Loucy (cell line): ENCODE measurements around the gene CABP2.

Experiments used
- EZH2phosphoT487 ChIP-seq: fragments of 200-600 bp; IDR thresholded peaks from 2 replicates; pipeline ENCODE4 v1.6.1; 2018; ENCODE audit warnings: antibody characterized with exemption, mild to moderate bottlenecking, moderate library complexity, borderline replicate concordance
- TF ChIP-seq, protein P1 (sequence below): fragments of 200-600 bp; sonication (generic); conservative IDR thresholded peaks from 2 replicates; pipeline ENCODE4 v1.5.1; 2014; ENCODE audit warnings: mild to moderate bottlenecking, antibody characterized with exemption, low read length

DNA sequence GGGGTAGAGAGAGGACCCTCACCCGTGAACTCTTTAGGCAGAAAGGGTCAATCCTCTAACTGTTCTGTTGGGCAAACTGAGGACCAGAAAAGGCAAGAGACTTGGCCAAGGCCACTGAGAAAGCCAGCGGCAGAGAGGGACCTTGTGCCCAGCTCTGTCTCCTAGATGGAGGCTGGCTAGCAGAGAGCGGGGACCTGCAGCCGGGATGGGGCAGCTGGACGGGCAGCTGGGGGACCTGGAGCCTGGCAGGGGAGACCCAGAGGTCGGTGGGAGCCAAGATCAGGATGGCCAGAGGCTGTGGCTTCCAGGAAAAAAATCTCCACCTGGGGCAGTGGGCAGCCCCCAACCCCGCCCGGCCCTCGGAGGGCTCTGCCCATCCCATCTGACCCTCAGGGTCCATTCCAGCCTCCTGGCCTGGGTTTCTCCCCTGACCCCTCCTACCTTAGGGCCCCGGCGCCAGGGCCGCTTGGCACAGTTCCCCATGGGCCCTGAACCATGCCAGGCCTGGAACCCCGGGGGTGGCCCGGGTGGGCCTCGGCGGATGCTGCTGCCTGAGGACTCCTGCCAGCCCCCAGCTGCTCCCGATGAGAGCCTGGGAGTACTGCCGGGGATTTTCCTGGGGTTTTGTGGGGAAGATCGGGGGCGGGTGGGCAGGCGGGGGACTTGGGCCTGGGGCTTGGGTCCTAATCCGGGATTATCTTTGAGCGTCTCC, at the start of gene CABP2:
- TF ChIP-seq, protein P1, sequence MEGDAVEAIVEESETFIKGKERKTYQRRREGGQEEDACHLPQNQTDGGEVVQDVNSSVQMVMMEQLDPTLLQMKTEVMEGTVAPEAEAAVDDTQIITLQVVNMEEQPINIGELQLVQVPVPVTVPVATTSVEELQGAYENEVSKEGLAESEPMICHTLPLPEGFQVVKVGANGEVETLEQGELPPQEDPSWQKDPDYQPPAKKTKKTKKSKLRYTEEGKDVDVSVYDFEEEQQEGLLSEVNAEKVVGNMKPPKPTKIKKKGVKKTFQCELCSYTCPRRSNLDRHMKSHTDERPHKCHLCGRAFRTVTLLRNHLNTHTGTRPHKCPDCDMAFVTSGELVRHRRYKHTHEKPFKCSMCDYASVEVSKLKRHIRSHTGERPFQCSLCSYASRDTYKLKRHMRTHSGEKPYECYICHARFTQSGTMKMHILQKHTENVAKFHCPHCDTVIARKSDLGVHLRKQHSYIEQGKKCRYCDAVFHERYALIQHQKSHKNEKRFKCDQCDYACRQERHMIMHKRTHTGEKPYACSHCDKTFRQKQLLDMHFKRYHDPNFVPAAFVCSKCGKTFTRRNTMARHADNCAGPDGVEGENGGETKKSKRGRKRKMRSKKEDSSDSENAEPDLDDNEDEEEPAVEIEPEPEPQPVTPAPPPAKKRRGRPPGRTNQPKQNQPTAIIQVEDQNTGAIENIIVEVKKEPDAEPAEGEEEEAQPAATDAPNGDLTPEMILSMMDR, result no peak
- no peak for TF ChIP-seq EZH2phosphoT487
